RWPE2 (cell line): ENCODE measurements around the gene TMEM145.
A peak's percentile ranks its signal among the peaks of the same experiment; 100 is the strongest.

Source experiments
- ATAC-seq: fragments of 200-7000 bp; cut with Tn5 transposase; 3 replicates; pipeline ENCODE4 v1.9.1; 2021; ENCODE audit warnings: low read depth
- DNase-seq: peaks from one replicate; pipeline ENCODE4 v3.0.0-alpha.2; 2020; ENCODE audit warnings: low spot score
- H3K27ac ChIP-seq: fragments of 450-650 bp; 2 replicates; pipeline ENCODE4 v1.5.1; 2017; ENCODE audit warnings: mild to moderate bottlenecking; ENCODE audit not compliant: poor library complexity, severe bottlenecking
- H3K27me3 ChIP-seq: fragments of 250-450 bp; sonication (Bioruptor Pico); 2 replicates; pipeline ENCODE4 v1.5.1; 2021; ENCODE audit warnings: mild to moderate bottlenecking, moderate library complexity; ENCODE audit not compliant: insufficient read depth, poor library complexity, severe bottlenecking
- H3K36me3 ChIP-seq: fragments of 250-450 bp; sonication (Bioruptor Pico); 2 replicates; pipeline ENCODE4 v1.5.1; 2020; ENCODE audit warnings: low read depth, mild to moderate bottlenecking, moderate library complexity
- H3K4me1 ChIP-seq: fragments of 250-450 bp; sonication (Bioruptor Pico); 2 replicates; pipeline ENCODE4 v1.5.1; 2021; ENCODE audit warnings: mild to moderate bottlenecking, moderate library complexity; ENCODE audit not compliant: insufficient read depth, poor library complexity, severe bottlenecking
- H3K4me3 ChIP-seq: fragments of 250-450 bp; sonication (Bioruptor Pico); 2 replicates; pipeline ENCODE4 v1.5.1; 2021; ENCODE audit warnings: mild to moderate bottlenecking, moderate library complexity; ENCODE audit not compliant: severe bottlenecking
- H3K9me3 ChIP-seq: fragments of 250-450 bp; sonication (Bioruptor Pico); 2 replicates; pipeline ENCODE4 v1.5.1; 2021; ENCODE audit warnings: mild to moderate bottlenecking, moderate library complexity; ENCODE audit not compliant: severe bottlenecking
- CTCF ChIP-seq: fragments of 450-650 bp; IDR thresholded peaks from one replicate; pipeline ENCODE4 v1.5.1; 2017; ENCODE audit warnings: mild to moderate bottlenecking, moderate library complexity; ENCODE audit not compliant: poor library complexity, severe bottlenecking

The TMEM145 gene

GRCh38 chr19:42268704-42269477, 44.2 kb upstream of the TMEM145 start, which contains the start of gene CIC:
Gene CIC, plus strand, starts transcription at chr19:42269252. Its CDS starts 2,532 bp downstream, at chr19:42271784.
- DNase-seq (peak; percentile 100), ATAC-seq (peak; percentile 91)
- peak within 1 kb of the TSS; percentile 84 for H3K4me3 ChIP-seq
- H3K9me3 ChIP-seq: no peaks in the 10 kb centered on the region
- peaks cover 5% of the 10 kb centered on the region for H3K4me1 ChIP-seq
- no peaks in the 10 kb centered on the region for H3K27me3 ChIP-seq
- H3K27ac ChIP-seq: peak within 1 kb of the TSS; percentile 98
- no peak for TF ChIP-seq CTCF
- H3K36me3 ChIP-seq: no peaks in the 10 kb centered on the region; the same call in 1 of the 2 replicates

GRCh38 chr19:42269478-42270345, 43.4 kb upstream of the TMEM145 start:
- Histone ChIP-seq H3K36me3 (peaks cover 5% of the 10 kb centered on the region), H3K27ac (peak overlapping the region; percentile 98), H3K9me3 (no peaks in the 10 kb centered on the region), H3K4me3 (peak overlapping the region; percentile 84), H3K4me1 (peaks cover 5% of the 10 kb centered on the region), H3K27me3 (no peaks in the 10 kb centered on the region)
- DNase-seq: peak; percentile 57
- no peak for ATAC-seq
- TF ChIP-seq CTCF: no peak

DNA sequence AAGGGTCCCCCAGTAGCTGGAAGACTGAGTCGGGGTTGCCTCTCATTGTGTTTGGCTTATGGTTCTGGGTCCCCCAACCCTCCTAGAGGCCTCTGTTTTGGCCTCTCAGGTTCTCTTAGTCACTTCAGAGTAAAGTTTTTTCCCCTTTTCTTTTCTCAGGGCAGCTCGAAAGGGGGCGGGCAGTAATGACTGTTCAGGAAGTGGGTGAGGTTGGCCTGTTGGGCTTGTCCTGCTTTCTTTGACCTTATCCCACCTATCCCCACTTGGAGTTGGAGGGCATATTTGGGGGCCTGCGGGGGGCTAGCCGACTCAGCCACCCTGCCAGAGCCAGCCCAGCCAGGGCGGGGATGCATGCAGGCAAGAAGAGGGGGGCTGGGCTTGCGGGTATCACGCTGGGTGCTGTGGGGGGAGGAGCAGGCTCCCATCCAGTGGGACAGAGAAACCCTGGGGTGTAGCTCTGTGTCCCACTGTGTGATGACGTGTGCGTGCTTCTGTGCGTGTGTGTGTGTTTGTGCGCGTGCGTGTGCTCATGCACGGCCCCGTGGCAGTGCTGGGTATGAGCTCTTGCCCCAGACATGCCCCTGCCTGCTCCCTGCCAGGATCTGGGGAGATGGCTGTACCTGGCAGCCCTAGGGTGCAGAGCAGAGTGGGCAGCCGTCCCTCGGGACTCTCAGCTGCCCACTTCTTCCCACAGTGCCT, 42.6 kb upstream of the TMEM145 start:
- TF ChIP-seq CTCF: no peak
- H3K27me3 ChIP-seq: no peaks in the 10 kb centered on the region
- peak; percentile 24 for ATAC-seq
- H3K27ac ChIP-seq: peak overlapping the region; percentile 98
- peaks cover 10% of the 10 kb centered on the region for H3K4me1 ChIP-seq
- H3K4me3 ChIP-seq: peak overlapping the region; percentile 84
- peak; percentile 89 for DNase-seq
- no peaks in the 10 kb centered on the region for H3K9me3 ChIP-seq
- H3K36me3 ChIP-seq: peaks cover 13% of the 10 kb centered on the region

- TF ChIP-seq CTCF: no peak
- Histone ChIP-seq H3K27ac (peak overlapping the region; percentile 98), H3K27me3 (no peaks in the 10 kb centered on the region), H3K36me3 (peaks cover 17% of the 10 kb centered on the region), H3K9me3 (no peaks in the 10 kb centered on the region), H3K4me1 (peaks cover 10% of the 10 kb centered on the region), H3K4me3 (no peak overlapping the region)
- no peak for ATAC-seq
- DNase-seq: no peak
Observed at GRCh38 chr19:42271045-42271419, 42.1 kb upstream of the TMEM145 start.
